HEK293 (cell line): ENCODE data around the gene PARP15.

Experiments used
- CTCF ChIA-PET: fragments of 350-600 bp; formaldehyde crosslinking; extraction: SDS; loops from one replicate; lab custom pipeline; 2021; ENCODE audit warnings: antibody characterized with exemption; lab: Yijun Ruan, JAX
- POLR2A ChIA-PET: fragments of 300-600 bp; formaldehyde crosslinking; extraction: SDS; loops from one replicate; lab custom pipeline; 2020; ENCODE audit warnings: antibody characterized with exemption, inconsistent platforms; lab: Yijun Ruan, JAX
- H3K27ac ChIP-seq: fragments of 200-500 bp; sonication (Bioruptor generic); 2 replicates; pipeline ENCODE4 v1.5.1; 2014; ENCODE audit warnings: low read depth, low read length, control low read depth, inconsistent platforms; ENCODE audit errors: extremely low read depth
- H3K36me3 ChIP-seq, 2 experiments: fragments of 200-500 bp in 1 of 2; sonication (Bioruptor generic) in 1 of 2; 1 replicate in 1 of 2; 2 replicates in 1 of 2; pipeline ENCODE4 v1.5.1; 2014 to 2017; ENCODE audit warnings: inconsistent platforms in 2 of 2, low read length in 2 of 2; ENCODE audit not compliant: control insufficient read depth in 2 of 2, insufficient read depth in 1 of 2
- H3K4me1 ChIP-seq: fragments of 200-500 bp; sonication (Bioruptor generic); 2 replicates; pipeline ENCODE4 v1.5.1; 2014; ENCODE audit warnings: mild to moderate bottlenecking, low read length, inconsistent platforms; ENCODE audit not compliant: control insufficient read depth, insufficient read depth
- H3K4me3 ChIP-seq: 2 replicates; pipeline ENCODE4 v1.5.1; 2011; ENCODE audit warnings: low read depth, mild to moderate bottlenecking, control low read depth, low read length, moderate library complexity
- H3K9me3 ChIP-seq: fragments of 200-500 bp; sonication (Bioruptor generic); 2 replicates; pipeline ENCODE4 v1.5.1; 2014; ENCODE audit warnings: low read depth, low read length, inconsistent platforms; ENCODE audit not compliant: control insufficient read depth, insufficient read depth
- KLF1 ChIP-seq: fragments of 450-650 bp; formaldehyde crosslinking; IDR thresholded peaks from 2 replicates; pipeline ENCODE4 v1.5.1; 2016; ENCODE audit warnings: missing biosample characterization, missing genetic modification characterization
- REPIN1 ChIP-seq: fragments of 450-650 bp; formaldehyde crosslinking; IDR thresholded peaks from 2 replicates; pipeline ENCODE4 v1.5.1; 2017; ENCODE audit warnings: missing biosample characterization, missing genetic modification characterization, low read depth
- SCRT2 ChIP-seq: fragments of 450-650 bp; formaldehyde crosslinking; IDR thresholded peaks from 2 replicates; pipeline ENCODE4 v1.5.1; 2016; ENCODE audit warnings: missing biosample characterization, missing genetic modification characterization
- ZBTB17 ChIP-seq: fragments of 450-650 bp; formaldehyde crosslinking; IDR thresholded peaks from 2 replicates; pipeline ENCODE4 v1.5.1; 2016; ENCODE audit warnings: missing biosample characterization, missing genetic modification characterization
- ZBTB7A ChIP-seq: fragments of 450-650 bp; formaldehyde crosslinking; IDR thresholded peaks from 2 replicates; pipeline ENCODE4 v1.5.1; 2016; ENCODE audit warnings: low read depth, missing biosample characterization, missing genetic modification characterization
- ZNF2 ChIP-seq: fragments of 450-650 bp; formaldehyde crosslinking; IDR thresholded peaks from 2 replicates; pipeline ENCODE4 v1.5.1; 2016; ENCODE audit warnings: missing biosample characterization, missing genetic modification characterization
- ZNF221 ChIP-seq: fragments of 450-650 bp; formaldehyde crosslinking; IDR thresholded peaks from 2 replicates; pipeline ENCODE4 v1.5.1; 2017; ENCODE audit warnings: missing biosample characterization, missing genetic modification characterization, borderline replicate concordance
- ZNF341 ChIP-seq: fragments of 450-650 bp; formaldehyde crosslinking; IDR thresholded peaks from 2 replicates; pipeline ENCODE4; 2016; ENCODE audit warnings: low read depth, missing biosample characterization, missing genetic modification characterization
- ZNF571 ChIP-seq: fragments of 450-650 bp; formaldehyde crosslinking; IDR thresholded peaks from 2 replicates; pipeline ENCODE4 v1.5.0; 2017; ENCODE audit warnings: missing biosample characterization, missing genetic modification characterization
- ZNF660 ChIP-seq: fragments of 450-650 bp; IDR thresholded peaks from 2 replicates; pipeline ENCODE4 v1.5.1; 2018; ENCODE audit warnings: missing biosample characterization, mild to moderate bottlenecking, missing genetic modification characterization
- ZNF664 ChIP-seq: fragments of 450-650 bp; formaldehyde crosslinking; IDR thresholded peaks from 2 replicates; pipeline ENCODE4 v1.5.1; 2016; ENCODE audit warnings: missing biosample characterization, missing genetic modification characterization
- ZNF747 ChIP-seq: fragments of 450-650 bp; formaldehyde crosslinking; IDR thresholded peaks from 2 replicates; pipeline ENCODE4 v1.5.1; 2016; ENCODE audit warnings: missing biosample characterization, missing genetic modification characterization
- ZNF777 ChIP-seq: fragments of 450-650 bp; formaldehyde crosslinking; IDR thresholded peaks from 2 replicates; pipeline ENCODE4 v1.5.1; 2017; ENCODE audit warnings: missing biosample characterization, missing genetic modification characterization, borderline replicate concordance
- ZXDB ChIP-seq: fragments of 450-650 bp; formaldehyde crosslinking; IDR thresholded peaks from 2 replicates; pipeline ENCODE4 v1.5.1; 2016; ENCODE audit warnings: missing biosample characterization, missing genetic modification characterization
- TF ChIP-seq, protein P1 (sequence below): fragments of 450-650 bp; formaldehyde crosslinking; IDR thresholded peaks from 2 replicates; pipeline ENCODE4 v1.5.1; 2016; ENCODE audit warnings: missing biosample characterization, missing genetic modification characterization
- TF ChIP-seq, protein P2 (sequence below): fragments of 450-650 bp; formaldehyde crosslinking; IDR thresholded peaks from 2 replicates; pipeline ENCODE4 v1.5.1; 2016; ENCODE audit warnings: missing biosample characterization, missing genetic modification characterization
- TF ChIP-seq, protein P3 (sequence below): sonication (generic); formaldehyde crosslinking; IDR thresholded peaks from 2 replicates; pipeline ENCODE4 v1.8.1; 2022; ENCODE audit warnings: mild to moderate bottlenecking, moderate library complexity, missing genetic modification reagents
- TF ChIP-seq, protein P4 (sequence below): fragments of 450-650 bp; IDR thresholded peaks from 2 replicates; pipeline ENCODE4 v1.5.1; 2018; ENCODE audit warnings: missing biosample characterization, mild to moderate bottlenecking, missing genetic modification characterization
- TF ChIP-seq, protein P5 (sequence below): fragments of 450-650 bp; formaldehyde crosslinking; IDR thresholded peaks from 2 replicates; pipeline ENCODE4 v1.5.1; 2016; ENCODE audit warnings: missing biosample characterization, missing genetic modification characterization

Gene PARP15

DNA sequence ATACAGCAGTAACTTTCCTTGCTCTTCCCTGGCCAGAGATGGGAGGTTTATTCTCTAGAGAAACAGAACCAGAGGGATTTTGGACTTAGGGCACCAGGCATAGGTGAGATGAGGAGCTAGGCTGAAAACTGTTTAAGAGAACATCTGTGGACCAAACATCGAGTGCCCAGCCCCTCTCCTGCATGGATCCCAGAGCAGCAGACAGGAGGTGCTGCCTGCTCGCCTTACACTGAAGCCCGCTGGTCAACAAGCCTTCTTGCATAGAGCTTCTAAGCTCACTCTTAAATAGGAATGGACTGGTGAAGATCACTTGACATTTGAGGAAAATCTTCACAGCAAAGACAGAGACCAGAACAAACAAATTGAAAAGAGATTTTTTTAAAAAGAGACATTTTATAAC lies 41.2 kb downstream of the PARP15 start:
- ChIA-PET CTCF (interaction anchor here (0.7 kb wide), 1 partner anchor 57 kb away, joined by 3 read pairs; no protein-coding TSS in a partner anchor), POLR2A (no interaction called here)
- TF ChIP-seq, protein P1, sequence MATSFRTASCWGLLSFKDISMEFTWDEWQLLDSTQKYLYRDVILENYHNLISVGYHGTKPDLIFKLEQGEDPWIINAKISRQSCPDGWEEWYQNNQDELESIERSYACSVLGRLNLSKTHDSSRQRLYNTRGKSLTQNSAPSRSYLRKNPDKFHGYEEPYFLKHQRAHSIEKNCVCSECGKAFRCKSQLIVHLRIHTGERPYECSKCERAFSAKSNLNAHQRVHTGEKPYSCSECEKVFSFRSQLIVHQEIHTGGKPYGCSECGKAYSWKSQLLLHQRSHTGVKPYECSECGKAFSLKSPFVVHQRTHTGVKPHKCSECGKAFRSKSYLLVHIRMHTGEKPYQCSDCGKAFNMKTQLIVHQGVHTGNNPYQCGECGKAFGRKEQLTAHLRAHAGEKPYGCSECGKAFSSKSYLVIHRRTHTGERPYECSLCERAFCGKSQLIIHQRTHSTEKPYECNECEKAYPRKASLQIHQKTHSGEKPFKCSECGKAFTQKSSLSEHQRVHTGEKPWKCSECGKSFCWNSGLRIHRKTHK (tag by site-specific recombination), result no peak
- 0 out of 2 replicates have a peak, but pooled peaks have one; percentile 20 for TF ChIP-seq ZBTB17 (tag by site-specific recombination)
- H3K36me3 ChIP-seq, result no peaks in the 10 kb centered on the region
- H3K27ac ChIP-seq, result no peak overlapping the region
- H3K4me1 ChIP-seq, result no peaks in the 10 kb centered on the region
- no peaks in the 10 kb centered on the region for H3K9me3 ChIP-seq
- no peak overlapping the region for H3K4me3 ChIP-seq

DNA sequence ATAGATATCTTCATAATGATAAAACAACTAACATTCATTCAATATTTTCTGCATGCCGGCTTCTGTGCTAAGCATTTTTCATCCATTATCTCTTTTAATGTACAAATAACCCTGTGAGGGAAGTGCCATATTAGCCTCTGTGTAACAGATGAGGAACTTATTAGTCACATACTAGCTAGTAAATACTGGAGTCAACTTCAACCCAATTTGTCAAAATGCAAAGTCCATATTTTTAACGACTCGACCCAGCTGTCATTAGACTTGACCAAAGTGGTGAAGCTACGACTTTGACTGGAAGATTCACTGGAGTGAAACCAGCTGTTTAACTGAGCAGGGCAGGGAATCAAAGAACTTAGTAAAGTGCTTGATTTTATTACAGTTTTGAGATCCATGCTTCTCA lies 41.6 kb downstream of the PARP15 start:
- Histone ChIP-seq H3K27ac (no peak overlapping the region), H3K4me3 (no peak overlapping the region), H3K4me1 (no peaks in the 10 kb centered on the region)
- CTCF ChIA-PET, result no interaction called here
- POLR2A ChIA-PET, result no interaction called here
- no peak for TF ChIP-seq ZNF221 (tag by site-specific recombination)
- TF ChIP-seq ZNF660 (tag by site-specific recombination), result no peak
- TF ChIP-seq ZNF747 (tag by site-specific recombination), result no peak
- no peak for TF ChIP-seq ZBTB7A (tag by site-specific recombination)
- no peak for TF ChIP-seq ZXDB (tag by site-specific recombination)
- no peak for TF ChIP-seq ZNF571 (tag by site-specific recombination)
- TF ChIP-seq REPIN1 (tag by site-specific recombination), result no peak
- TF ChIP-seq SCRT2 (tag by site-specific recombination), result no peak
- no peak for TF ChIP-seq ZNF777 (tag by site-specific recombination)
- TF ChIP-seq, protein P2, sequence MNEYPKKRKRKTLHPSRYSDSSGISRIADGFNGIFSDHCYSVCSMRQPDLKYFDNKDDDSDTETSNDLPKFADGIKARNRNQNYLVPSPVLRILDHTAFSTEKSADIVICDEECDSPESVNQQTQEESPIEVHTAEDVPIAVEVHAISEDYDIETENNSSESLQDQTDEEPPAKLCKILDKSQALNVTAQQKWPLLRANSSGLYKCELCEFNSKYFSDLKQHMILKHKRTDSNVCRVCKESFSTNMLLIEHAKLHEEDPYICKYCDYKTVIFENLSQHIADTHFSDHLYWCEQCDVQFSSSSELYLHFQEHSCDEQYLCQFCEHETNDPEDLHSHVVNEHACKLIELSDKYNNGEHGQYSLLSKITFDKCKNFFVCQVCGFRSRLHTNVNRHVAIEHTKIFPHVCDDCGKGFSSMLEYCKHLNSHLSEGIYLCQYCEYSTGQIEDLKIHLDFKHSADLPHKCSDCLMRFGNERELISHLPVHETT (tag by site-specific recombination), result no peak
- TF ChIP-seq, protein P3, sequence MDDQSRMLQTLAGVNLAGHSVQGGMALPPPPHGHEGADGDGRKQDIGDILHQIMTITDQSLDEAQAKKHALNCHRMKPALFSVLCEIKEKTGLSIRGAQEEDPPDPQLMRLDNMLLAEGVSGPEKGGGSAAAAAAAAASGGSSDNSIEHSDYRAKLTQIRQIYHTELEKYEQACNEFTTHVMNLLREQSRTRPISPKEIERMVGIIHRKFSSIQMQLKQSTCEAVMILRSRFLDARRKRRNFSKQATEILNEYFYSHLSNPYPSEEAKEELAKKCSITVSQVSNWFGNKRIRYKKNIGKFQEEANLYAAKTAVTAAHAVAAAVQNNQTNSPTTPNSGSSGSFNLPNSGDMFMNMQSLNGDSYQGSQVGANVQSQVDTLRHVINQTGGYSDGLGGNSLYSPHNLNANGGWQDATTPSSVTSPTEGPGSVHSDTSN (CRISPR knock-in tag), result no peak
- TF ChIP-seq, protein P4, sequence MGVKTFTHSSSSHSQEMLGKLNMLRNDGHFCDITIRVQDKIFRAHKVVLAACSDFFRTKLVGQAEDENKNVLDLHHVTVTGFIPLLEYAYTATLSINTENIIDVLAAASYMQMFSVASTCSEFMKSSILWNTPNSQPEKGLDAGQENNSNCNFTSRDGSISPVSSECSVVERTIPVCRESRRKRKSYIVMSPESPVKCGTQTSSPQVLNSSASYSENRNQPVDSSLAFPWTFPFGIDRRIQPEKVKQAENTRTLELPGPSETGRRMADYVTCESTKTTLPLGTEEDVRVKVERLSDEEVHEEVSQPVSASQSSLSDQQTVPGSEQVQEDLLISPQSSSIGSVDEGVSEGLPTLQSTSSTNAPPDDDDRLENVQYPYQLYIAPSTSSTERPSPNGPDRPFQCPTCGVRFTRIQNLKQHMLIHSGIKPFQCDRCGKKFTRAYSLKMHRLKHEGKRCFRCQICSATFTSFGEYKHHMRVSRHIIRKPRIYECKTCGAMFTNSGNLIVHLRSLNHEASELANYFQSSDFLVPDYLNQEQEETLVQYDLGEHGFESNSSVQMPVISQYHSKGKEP (tag by site-specific recombination), result no peak
- no peak for TF ChIP-seq ZNF341 (tag by site-specific recombination)
- TF ChIP-seq ZNF2 (tag by site-specific recombination), result no peak
- TF ChIP-seq KLF1 (tag by site-specific recombination), result no peak
- TF ChIP-seq ZNF664, result no peak
- TF ChIP-seq, protein P5, sequence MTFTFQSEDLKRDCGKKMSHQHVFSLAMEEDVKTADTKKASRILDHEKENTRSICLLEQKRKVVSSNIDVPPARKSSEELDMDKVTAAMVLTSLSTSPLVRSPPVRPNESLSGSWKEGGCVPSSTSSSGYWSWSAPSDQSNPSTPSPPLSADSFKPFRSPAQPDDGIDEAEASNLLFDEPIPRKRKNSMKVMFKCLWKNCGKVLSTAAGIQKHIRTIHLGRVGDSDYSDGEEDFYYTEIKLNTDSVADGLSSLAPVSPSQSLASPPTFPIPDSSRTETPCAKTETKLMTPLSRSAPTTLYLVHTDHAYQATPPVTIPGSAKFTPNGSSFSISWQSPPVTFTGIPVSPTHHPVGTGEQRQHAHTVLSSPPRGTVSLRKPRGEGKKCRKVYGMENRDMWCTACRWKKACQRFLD (tag by site-specific recombination), result no peak
- TF ChIP-seq, all 188 proteins: peak for 0
- no peaks in the 10 kb centered on the region for H3K9me3 ChIP-seq
- no peaks in the 10 kb centered on the region for H3K36me3 ChIP-seq
